HFF-Myc (cell line): ENCODE data around the gene SPDYA.

Experiments used
- DNase-seq: peaks from one replicate; pipeline ENCODE4 v3.0.0-alpha.2; 2011; ENCODE audit warnings: low read depth; ENCODE audit errors: extremely low read depth
- H3K4me3 ChIP-seq: replicated peaks from 2 replicates; pipeline ENCODE4 v1.5.1; 2011; ENCODE audit warnings: low read depth, mild to moderate bottlenecking, control low read depth, low read length
- CTCF ChIP-seq: IDR thresholded peaks from 2 replicates; pipeline ENCODE4 v1.5.1; 2012; ENCODE audit warnings: mild to moderate bottlenecking, low read depth, low read length, control low read depth; ENCODE audit errors: missing control alignments

The SPDYA gene

DNA sequence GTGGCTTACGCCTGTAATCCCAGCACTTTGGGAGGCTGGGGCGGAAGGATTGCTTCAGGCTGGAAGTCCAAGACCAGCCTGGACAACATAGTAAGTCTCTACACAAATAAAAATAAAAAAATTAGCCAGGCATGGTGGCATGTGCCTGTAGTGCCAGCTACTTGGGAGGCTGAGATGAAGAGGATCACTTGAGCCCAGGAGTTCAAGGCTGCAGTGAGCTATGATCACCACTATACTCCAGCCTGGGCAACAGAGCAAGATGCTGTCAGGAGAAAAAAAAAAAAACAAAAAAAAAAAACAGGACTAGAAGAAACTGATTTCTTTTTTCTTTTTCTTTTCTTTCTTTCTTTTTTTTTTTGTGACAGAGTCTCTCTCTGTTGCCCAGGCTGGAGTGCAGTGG is 13.6 kb downstream of the SPDYA start:
- DNase-seq = no peak
- no peak for TF ChIP-seq CTCF
- no peak overlapping the region for H3K4me3 ChIP-seq

GRCh38 chr2:28824870-28825269 is 14.2 kb downstream of the SPDYA start:
- H3K4me3 ChIP-seq = no peak overlapping the region
- no peak for TF ChIP-seq CTCF
- no peak for DNase-seq

DNA sequence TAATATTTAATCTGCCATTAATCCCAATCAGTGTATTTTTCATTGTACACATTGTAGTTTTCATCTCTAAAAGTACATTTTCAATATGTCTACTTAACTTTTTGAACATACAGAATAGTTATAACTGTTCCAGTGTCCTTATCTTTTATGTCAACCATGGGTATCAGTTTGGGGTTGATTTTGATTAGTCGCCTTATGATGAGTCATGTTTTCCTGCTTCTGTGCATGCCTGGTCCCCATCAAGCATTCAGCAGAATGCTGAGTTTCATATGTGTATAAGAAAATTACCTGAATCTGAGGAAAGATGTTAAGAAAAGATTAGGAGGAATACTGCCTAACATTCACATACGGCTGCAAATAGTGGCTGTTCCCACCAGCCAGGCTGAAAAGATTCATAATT is 17.7 kb downstream of the SPDYA start:
- no peak for DNase-seq
- TF ChIP-seq CTCF = no peak
- no peak overlapping the region for H3K4me3 ChIP-seq

DNA sequence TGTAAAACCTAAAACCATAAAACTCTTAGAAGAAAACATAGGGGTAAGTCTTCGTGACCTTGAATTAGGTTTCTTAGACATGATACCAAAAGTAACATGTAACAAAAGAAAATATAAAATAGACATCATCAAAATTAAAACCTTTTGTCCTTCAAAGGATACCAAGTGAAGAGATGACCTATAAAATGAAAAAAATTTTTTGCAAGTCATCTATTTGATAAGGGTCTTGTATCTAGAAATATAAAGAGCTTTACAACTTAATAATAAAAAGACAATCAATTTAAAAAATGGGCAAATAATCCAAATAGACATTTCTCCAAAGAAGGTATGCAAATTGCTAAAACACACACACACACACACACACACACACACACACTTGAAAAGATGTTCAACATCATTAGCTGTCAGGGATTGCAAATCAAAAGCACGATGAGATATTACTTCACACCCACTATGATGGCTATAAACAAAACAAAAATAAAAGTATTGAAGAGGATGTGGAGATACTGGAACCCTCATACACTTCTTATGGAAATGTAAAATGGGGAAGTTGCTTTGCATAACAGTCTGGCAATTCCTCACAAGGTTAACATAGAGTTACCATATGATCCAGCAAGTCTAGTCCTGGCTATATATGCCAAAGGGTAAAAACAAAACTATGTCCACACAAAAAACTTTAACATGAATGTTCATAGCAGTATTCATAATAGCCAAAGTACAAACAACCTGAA is 23.3 kb downstream of the SPDYA start:
- no peak for DNase-seq
- no peak for TF ChIP-seq CTCF
- H3K4me3 ChIP-seq = no peak overlapping the region

- DNase-seq = no peak
- TF ChIP-seq CTCF = no peak
- H3K4me3 ChIP-seq = no peak overlapping the region
These were observed 25.1 kb downstream of the SPDYA start for GRCh38 chr2:28835781-28836180.

GRCh38 chr2:28838971-28839370 is 28.3 kb downstream of the SPDYA start:
- TF ChIP-seq CTCF = no peak
- DNase-seq = no peak
- H3K4me3 ChIP-seq = no peak overlapping the region

DNA sequence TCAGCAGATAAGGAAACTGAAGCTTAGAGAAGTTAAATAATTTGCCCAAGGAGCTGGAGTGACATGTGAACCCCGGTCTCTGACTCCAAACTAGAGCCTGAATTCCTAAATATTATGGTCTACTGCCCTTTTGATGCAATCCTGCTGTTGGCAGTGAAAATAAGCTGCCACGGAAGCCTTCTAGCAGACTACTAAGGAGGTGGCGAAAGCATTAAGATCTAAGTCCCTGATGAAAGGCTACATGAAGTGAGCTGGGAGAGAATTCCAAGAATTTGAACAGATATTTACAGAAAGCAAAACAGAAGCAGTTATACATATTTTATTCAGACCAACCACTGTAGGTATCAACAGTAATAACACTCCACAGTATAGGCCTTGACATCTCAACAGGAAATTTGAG is 31.4 kb downstream of the SPDYA start:
- DNase-seq = no peak
- TF ChIP-seq CTCF = no peak
- H3K4me3 ChIP-seq = no peak overlapping the region
